GM12873 (cell line): ENCODE measurements around the gene TPP1.

Experiments used
- CTCF ChIP-seq: IDR thresholded peaks from 2 replicates; pipeline ENCODE4 v1.5.1; 2012; ENCODE audit warnings: low read depth, mild to moderate bottlenecking, moderate library complexity, low read length, control low read depth; ENCODE audit not compliant: insufficient read depth; ENCODE audit errors: missing control alignments

TPP1 gene

GRCh38 chr11:6653656-6654055, 34.4 kb upstream of the TPP1 start:
- TF ChIP-seq CTCF = no peak

- TF ChIP-seq CTCF = no peak
Observed at GRCh38 chr11:6653097-6653496, 33.9 kb upstream of the TPP1 start.

- TF ChIP-seq CTCF = no peak
Observed at GRCh38 chr11:6652182-6652581, 33.0 kb upstream of the TPP1 start.

- TF ChIP-seq CTCF = no peak
Observed at GRCh38 chr11:6650980-6651379, 31.8 kb upstream of the TPP1 start.

GRCh38 chr11:6650104-6650503, 30.9 kb upstream of the TPP1 start:
- TF ChIP-seq CTCF = no peak

- TF ChIP-seq CTCF = no peak
Observed at GRCh38 chr11:6648501-6648900, 29.3 kb upstream of the TPP1 start.

- no peak for TF ChIP-seq CTCF
Observed at GRCh38 chr11:6647836-6648235, 28.6 kb upstream of the TPP1 start.
